H1 (cell line): ENCODE data around the gene TCEA2. TPM values are rescaled to one million over a fixed set of nuclear protein-coding genes. Genes with fewer than 3 reads are reported as not detected.
A peak's percentile ranks its signal among the peaks of the same experiment; 100 is the strongest.

Experiments
- CTCF ChIA-PET: fragments of 300-600 bp; sonication (Branson Sonifier 250); formaldehyde crosslinking; loops from one replicate; lab custom pipeline; 2021; ENCODE audit not compliant: partially characterized antibody; lab: Charles Lee
- POLR2A ChIA-PET: fragments of 300-600 bp; sonication (Branson Sonifier 250); formaldehyde crosslinking; loops from one replicate; lab custom pipeline; 2021; ENCODE audit warnings: inconsistent platforms; ENCODE audit not compliant: partially characterized antibody; lab: Charles Lee
- DNase-seq, 2 experiments: peaks; one replicate each; pipeline versions ENCODE4 v3.0.0 to v3.0.0-alpha.2; 2010 to 2022; ENCODE audit warnings: low spot score in 2 of 2, low read depth in 1 of 2, mixed read lengths in 1 of 2
- FAIRE-seq: peaks from 2 replicates; lab custom pipeline; 2011; peaks lifted over from hg19 to GRCh38; lab: Jason Lieb, UNC
- H2AFZ ChIP-seq: 2 replicates; pipeline ENCODE4 v1.8.1; 2012; ENCODE audit warnings: low read length, inconsistent platforms
- H2AK5ac ChIP-seq: 2 replicates; pipeline ENCODE4 v1.6.1; 2013; ENCODE audit warnings: low read depth, low read length
- H2BK120ac ChIP-seq: replicated peaks from 2 replicates; pipeline ENCODE3; 2013; ENCODE audit warnings: low read depth, low read length, inconsistent platforms
- H2BK12ac ChIP-seq: 2 replicates; pipeline ENCODE4 v1.6.1; 2013; ENCODE audit warnings: low read depth, low read length
- H2BK15ac ChIP-seq: 2 replicates; pipeline ENCODE4 v1.6.1; 2013; ENCODE audit warnings: low read length
- H2BK20ac ChIP-seq: 2 replicates; pipeline ENCODE4 v1.6.1; 2013; ENCODE audit warnings: low read length
- H2BK5ac ChIP-seq: 2 replicates; pipeline ENCODE4 v1.6.1; 2013; ENCODE audit warnings: low read depth, low read length
- H3K14ac ChIP-seq: 2 replicates; pipeline ENCODE4 v1.6.1; 2013; ENCODE audit warnings: inconsistent platforms; ENCODE audit not compliant: insufficient read length
- H3K18ac ChIP-seq: 2 replicates; pipeline ENCODE4 v1.6.1; 2013; ENCODE audit warnings: low read length; ENCODE audit errors: extremely low read depth
- H3K23ac ChIP-seq: 2 replicates; pipeline ENCODE4 v1.6.1; 2013; ENCODE audit warnings: inconsistent platforms; ENCODE audit not compliant: insufficient read length
- H3K23me2 ChIP-seq: 2 replicates; pipeline ENCODE4 v1.6.1; 2013; ENCODE audit warnings: low read depth, low read length
- H3K27ac ChIP-seq: 2 replicates; pipeline ENCODE4 v1.6.1; 2011; ENCODE audit warnings: low read depth, low read length, inconsistent platforms
- H3K27me3 ChIP-seq, 4 experiments: replicated peaks in 1 of 4; 1 replicate in 1 of 4; 2 replicates in 3 of 4; pipeline versions ENCODE4 v1.6.1 to v1.8.1; 2011 to 2013; ENCODE audit warnings: low read length in 3 of 4, mild to moderate bottlenecking in 3 of 4, inconsistent platforms in 2 of 4, mixed read lengths in 2 of 4, moderate library complexity in 1 of 4; ENCODE audit not compliant: control insufficient read depth in 3 of 4, insufficient read depth in 3 of 4; ENCODE audit errors: extremely low read depth in 1 of 4
- H3K36me3 ChIP-seq, 4 experiments: 2 replicates each; pipeline versions ENCODE4 v1.6.1 to v1.8.1; 2011 to 2013; ENCODE audit warnings: mild to moderate bottlenecking in 4 of 4, low read length in 3 of 4, moderate library complexity in 2 of 4, control low read depth in 1 of 4, inconsistent platforms in 1 of 4; ENCODE audit not compliant: insufficient read depth in 4 of 4, control insufficient read depth in 2 of 4
- H3K4ac ChIP-seq: replicated peaks from 2 replicates; pipeline ENCODE3; 2013; ENCODE audit warnings: low read length, low read depth, mixed read lengths, inconsistent platforms; ENCODE audit not compliant: insufficient read length
- H3K4me1 ChIP-seq, 4 experiments: replicated peaks in 1 of 4; 1 replicate in 1 of 4; 2 replicates in 3 of 4; pipeline versions ENCODE4 v1.6.1 to v1.8.1; 2011 to 2013; ENCODE audit warnings: low read length in 3 of 4, inconsistent platforms in 2 of 4, mixed read lengths in 1 of 4; ENCODE audit not compliant: insufficient read depth in 4 of 4, control insufficient read depth in 3 of 4
- H3K4me2 ChIP-seq, 2 experiments: 2 replicates each; pipeline versions ENCODE4 v1.6.1 to v1.8.1; 2011 to 2013; ENCODE audit warnings: low read depth in 2 of 2, low read length in 2 of 2, control low read depth in 1 of 2, inconsistent platforms in 1 of 2, mild to moderate bottlenecking in 1 of 2; ENCODE audit not compliant: insufficient read depth in 1 of 2
- H3K4me3 ChIP-seq, 4 experiments: fragments of 200-600, 300-600 bp in 1 of 4; sonication (generic), shearing (Covaris generic), sonication (Bioruptor Twin) in 1 of 4; 2 replicates each; pipeline versions ENCODE4 v1.5.1 to v1.8.1; 2011 to 2016; ENCODE audit warnings: low read length in 4 of 4, low read depth in 3 of 4, control low read depth in 2 of 4, inconsistent platforms in 2 of 4, mild to moderate bottlenecking in 2 of 4, mixed read lengths in 1 of 4, moderate library complexity in 1 of 4; ENCODE audit not compliant: insufficient read depth in 2 of 4; ENCODE audit errors: extremely low read depth in 1 of 4
- H3K56ac ChIP-seq: replicated peaks from 2 replicates; pipeline ENCODE3; 2013; ENCODE audit warnings: low read depth, mild to moderate bottlenecking, mixed read lengths, low read length, inconsistent platforms; ENCODE audit not compliant: insufficient read length
- H3K79me1 ChIP-seq: 2 replicates; pipeline ENCODE4 v1.6.1; 2013; ENCODE audit warnings: low read depth, low read length, control low read depth
- H3K79me2 ChIP-seq, 2 experiments: 2 replicates each; pipeline versions ENCODE4 v1.6.1 to v1.8.1; 2012 to 2013; ENCODE audit warnings: low read length in 2 of 2, mild to moderate bottlenecking in 2 of 2, inconsistent platforms in 1 of 2; ENCODE audit not compliant: insufficient read depth in 2 of 2, control insufficient read depth in 1 of 2
- H3K9ac ChIP-seq, 4 experiments: replicated peaks in 1 of 4; 1 replicate in 1 of 4; 2 replicates in 3 of 4; pipeline versions ENCODE4 v1.6.1 to v1.8.1; 2011 to 2013; ENCODE audit warnings: low read depth in 3 of 4, low read length in 3 of 4, control low read depth in 2 of 4, mild to moderate bottlenecking in 2 of 4, moderate library complexity in 2 of 4, inconsistent platforms in 1 of 4; ENCODE audit errors: extremely low read depth in 1 of 4
- H3K9me3 ChIP-seq, 2 experiments: 2 replicates each; pipeline versions ENCODE4 v1.6.1 to v1.8.1; 2012 to 2013; ENCODE audit warnings: mild to moderate bottlenecking in 2 of 2, moderate library complexity in 2 of 2, control low read depth in 1 of 2, inconsistent platforms in 1 of 2, low read depth in 1 of 2, low read length in 1 of 2, mixed read lengths in 1 of 2; ENCODE audit not compliant: insufficient read depth in 2 of 2
- H4K20me1 ChIP-seq, 2 experiments: replicated peaks in 1 of 2; 2 replicates each; pipeline versions ENCODE3 to v1.8.1; 2011 to 2013; ENCODE audit warnings: inconsistent platforms in 2 of 2, low read length in 2 of 2, mild to moderate bottlenecking in 1 of 2; ENCODE audit not compliant: insufficient read depth in 2 of 2, control insufficient read depth in 1 of 2
- H4K5ac ChIP-seq: 2 replicates; pipeline ENCODE4 v1.6.1; 2013; ENCODE audit warnings: low read length, low read depth, mixed read lengths, inconsistent platforms; ENCODE audit not compliant: insufficient read length
- H4K8ac ChIP-seq: 2 replicates; pipeline ENCODE4 v1.8.0; 2013; ENCODE audit warnings: mild to moderate bottlenecking, moderate library complexity, low read length, inconsistent platforms; ENCODE audit not compliant: insufficient read depth; ENCODE audit errors: extremely low read depth
- H4K91ac ChIP-seq: replicated peaks from 2 replicates; pipeline ENCODE3; 2013; ENCODE audit warnings: low read length, mixed read lengths, inconsistent platforms; ENCODE audit not compliant: insufficient read length
- CBX5 ChIP-seq: fragments of 300-800, 300-1000 bp; sonication (generic); IDR thresholded peaks from 2 replicates; pipeline ENCODE4 v1.7.1; 2016; ENCODE audit warnings: antibody characterized with exemption, low read length, low read depth
- EP300 ChIP-seq, 2 experiments: IDR thresholded peaks; 1 replicate in 1 of 2; 2 replicates in 1 of 2; pipeline ENCODE4 v1.6.1; 2011 to 2012; ENCODE audit warnings: low read depth in 2 of 2, low read length in 2 of 2, mild to moderate bottlenecking in 2 of 2, borderline replicate concordance in 1 of 2, inconsistent platforms in 1 of 2, moderate library complexity in 1 of 2
- KDM4A ChIP-seq: IDR thresholded peaks from one replicate; pipeline ENCODE4 v1.7.1; 2012; ENCODE audit warnings: low read depth, mild to moderate bottlenecking, moderate library complexity, low read length, inconsistent platforms; ENCODE audit not compliant: severe bottlenecking
- POLR2AphosphoS5 ChIP-seq: IDR thresholded peaks from 2 replicates; pipeline ENCODE4 v1.6.1; 2011; ENCODE audit warnings: low read depth, low read length
- POU5F1 ChIP-seq: IDR thresholded peaks from 2 replicates; pipeline ENCODE4 v1.6.1; 2011; ENCODE audit warnings: low read depth, mild to moderate bottlenecking, low read length, moderate library complexity
- RFX5 ChIP-seq: IDR thresholded peaks from 2 replicates; pipeline ENCODE4 v1.6.1; 2011; ENCODE audit warnings: low read depth, low read length, improper control_type of control experiment, borderline replicate concordance
- TBP ChIP-seq: IDR thresholded peaks from 2 replicates; pipeline ENCODE4 v1.6.1; 2011; ENCODE audit warnings: low read depth, low read length, improper control_type of control experiment
- WGBS, 2 experiments: shearing (Covaris generic) in 1 of 2; methylation state at CpG; one replicate each; pipeline versions ENCODE4 v1.1.6 to v1.1.7; 2013 to 2015; ENCODE audit warnings: low lambda C conversion rate in 2 of 2, mixed read lengths in 2 of 2, inconsistent platforms in 1 of 2, low coverage in 1 of 2, missing lambda C conversion rate in 1 of 2; ENCODE audit not compliant: insufficient replicate concordance in 2 of 2, insufficient coverage in 1 of 2, insufficient read length in 1 of 2; ENCODE audit errors: extremely low coverage in 1 of 2, missing lambda C conversion rate in 1 of 2; 5-methylcytosine and 5-hydroxymethylcytosine counted together
- polyA plus RNA-seq, 7 experiments: library from polyadenylated mRNA; depleted of rRNA in 3 of 7; stranded (reverse) in 5 of 7; unstranded in 2 of 7; fragments of >200 nt in 5 of 7; fragments of 200-250 nt in 2 of 7; gene quantifications; 1 replicate in 5 of 7; 2 replicates in 1 of 7; 4 replicates in 1 of 7; pipeline versions ENCODE4 v1.2.1 to v1.2.3, GENCODE V29; 2011 to 2013; ENCODE audit warnings: missing spikeins in 2 of 7, mixed read lengths in 2 of 7
- total RNA-seq: library from RNA; stranded (reverse); fragmentation: NEBNext Ultra II Directional; extraction: Animal tissue kit (Norgen Biotek cat#: 25700); gene quantifications from 2 replicates; pipeline ENCODE4 v1.2.1, GENCODE V29; 2021
- TF ChIP-seq, protein P1 (sequence below): IDR thresholded peaks from 2 replicates; pipeline ENCODE4 v1.6.1; 2012; ENCODE audit warnings: inconsistent platforms
- TF ChIP-seq, protein P2 (sequence below): IDR thresholded peaks from 2 replicates; pipeline ENCODE4 v1.6.1; 2011; ENCODE audit warnings: low read depth, mild to moderate bottlenecking, low read length; ENCODE audit not compliant: insufficient read depth
- TF ChIP-seq, protein P3 (sequence below): IDR thresholded peaks from 2 replicates; pipeline ENCODE4 v1.6.1; 2012; ENCODE audit warnings: low read length, inconsistent platforms

Gene TCEA2
- total and polyA plus RNA-seq, 2 of the 8 experiments (the other 6 are each of a cell fraction or from before 2014, with no cell fraction given): 41.4 to 42.3 TPM

DNA sequence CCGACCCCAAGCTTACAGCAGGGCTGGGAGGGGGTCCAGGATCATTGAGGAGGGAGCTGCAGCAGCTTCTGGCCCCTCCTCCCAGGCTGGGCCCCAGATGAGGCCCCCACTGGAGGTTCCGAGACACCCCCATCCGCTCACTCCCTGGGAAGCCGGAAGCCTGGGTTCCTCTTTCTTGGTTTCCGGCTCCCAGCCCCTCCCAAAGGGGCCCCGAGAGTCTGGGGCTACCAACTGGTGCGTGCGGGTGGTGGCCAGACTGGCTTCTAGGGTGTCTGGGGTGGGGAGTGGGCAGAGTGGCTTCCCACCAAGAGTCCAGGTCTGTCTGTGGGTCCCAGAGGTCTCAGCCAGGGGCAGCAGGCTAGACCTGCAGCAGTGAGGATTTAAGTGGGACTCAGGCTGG lies 14.1 kb downstream of the TCEA2 start:
- H2BK12ac ChIP-seq: no peak overlapping the region
- no peak overlapping the region for H3K4me3 ChIP-seq
- peaks cover 11% of the 10 kb centered on the region; the same call in 1 of the 2 replicates for H3K23me2 ChIP-seq
- H3K14ac ChIP-seq: no peak overlapping the region
- no peak overlapping the region for H4K91ac ChIP-seq
- ChIA-PET POLR2A (interaction anchor here (0.6 to 4.6 kb wide), 3 partner anchors 9 to 103 kb away, joined by 3 to 27 read pairs (median 4); no protein-coding TSS in a partner anchor), CTCF (interaction anchor here (12.9 to 13.0 kb wide), 2 partner anchors 21 to 41 kb away, joined by 139 to 144 read pairs; partner anchors contain the start of genes SOX18 and TCEA2)
- 95% methylated on average over 8 of the region's 8 CpGs; no CpG with 5 or more reads in 1 of the 2 experiments for WGBS, 2 experiments
- H2AFZ ChIP-seq: no peak overlapping the region
- H3K79me2 ChIP-seq: no peaks in the 10 kb centered on the region
- H3K79me1 ChIP-seq: no peaks in the 10 kb centered on the region
- DNase-seq (no peak), FAIRE-seq (no peak)
- no peak overlapping the region for H4K5ac ChIP-seq
- H2BK15ac ChIP-seq: no peak overlapping the region
- no peak overlapping the region for H3K56ac ChIP-seq
- H3K4ac ChIP-seq: no peak overlapping the region
- no peak overlapping the region for H2BK120ac ChIP-seq
- H3K23ac ChIP-seq: no peak overlapping the region
- no peak overlapping the region for H3K9ac ChIP-seq
- H4K8ac ChIP-seq: peak overlapping the region; percentile 25
- peaks cover 0 to 19% (median 10%) of the 10 kb centered on the region in 4 experiments; a peak in 5 of 7 replicates for H3K4me1 ChIP-seq
- no peaks in the 10 kb centered on the region for H3K9me3 ChIP-seq
- TF ChIP-seq POLR2AphosphoS5: no peak
- TF ChIP-seq, protein P1, sequence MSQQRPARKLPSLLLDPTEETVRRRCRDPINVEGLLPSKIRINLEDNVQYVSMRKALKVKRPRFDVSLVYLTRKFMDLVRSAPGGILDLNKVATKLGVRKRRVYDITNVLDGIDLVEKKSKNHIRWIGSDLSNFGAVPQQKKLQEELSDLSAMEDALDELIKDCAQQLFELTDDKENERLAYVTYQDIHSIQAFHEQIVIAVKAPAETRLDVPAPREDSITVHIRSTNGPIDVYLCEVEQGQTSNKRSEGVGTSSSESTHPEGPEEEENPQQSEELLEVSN: no peak
- TF ChIP-seq POU5F1: no peak
- TF ChIP-seq TBP: no peak
- no peak for TF ChIP-seq RFX5
- TF ChIP-seq CBX5: no peak
- TF ChIP-seq EP300 (IDR thresholded peaks at IDR 0.05; ENCODE audit: borderline replicate concordance in 1 of 2, low read depth in 2 of 2, low read length in 2 of 2): no peak
- TF ChIP-seq, protein P2, sequence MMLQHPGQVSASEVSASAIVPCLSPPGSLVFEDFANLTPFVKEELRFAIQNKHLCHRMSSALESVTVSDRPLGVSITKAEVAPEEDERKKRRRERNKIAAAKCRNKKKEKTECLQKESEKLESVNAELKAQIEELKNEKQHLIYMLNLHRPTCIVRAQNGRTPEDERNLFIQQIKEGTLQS: no peak
- TF ChIP-seq KDM4A: no peak
- TF ChIP-seq, protein P3, sequence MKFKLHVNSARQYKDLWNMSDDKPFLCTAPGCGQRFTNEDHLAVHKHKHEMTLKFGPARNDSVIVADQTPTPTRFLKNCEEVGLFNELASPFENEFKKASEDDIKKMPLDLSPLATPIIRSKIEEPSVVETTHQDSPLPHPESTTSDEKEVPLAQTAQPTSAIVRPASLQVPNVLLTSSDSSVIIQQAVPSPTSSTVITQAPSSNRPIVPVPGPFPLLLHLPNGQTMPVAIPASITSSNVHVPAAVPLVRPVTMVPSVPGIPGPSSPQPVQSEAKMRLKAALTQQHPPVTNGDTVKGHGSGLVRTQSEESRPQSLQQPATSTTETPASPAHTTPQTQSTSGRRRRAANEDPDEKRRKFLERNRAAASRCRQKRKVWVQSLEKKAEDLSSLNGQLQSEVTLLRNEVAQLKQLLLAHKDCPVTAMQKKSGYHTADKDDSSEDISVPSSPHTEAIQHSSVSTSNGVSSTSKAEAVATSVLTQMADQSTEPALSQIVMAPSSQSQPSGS: no peak
- no peak overlapping the region for H2BK20ac ChIP-seq
- peaks cover 0 to 4% of the 10 kb centered on the region in 2 experiments for H4K20me1 ChIP-seq
- H3K36me3 ChIP-seq: peaks cover 0 to 6% (median 3%) of the 10 kb centered on the region in 4 experiments; a peak in 3 of 8 replicates
- H3K4me2 ChIP-seq: no peak overlapping the region
- H3K27ac ChIP-seq: no peak overlapping the region
- no peak overlapping the region for H2BK5ac ChIP-seq
- H3K27me3 ChIP-seq: peaks cover 1 to 16% (median 11%) of the 10 kb centered on the region in 4 experiments; a peak in 6 of 7 replicates
- H2AK5ac ChIP-seq: no peak overlapping the region
- no peak overlapping the region for H3K18ac ChIP-seq
